HG03025 (cell line): Measurements from ENCODE around the gene PROK2.

ENCODE experiments used
- ATAC-seq: cut with Tn5 transposase; IDR thresholded peaks from one replicate; pipeline ENCODE4 v1.9.1; 2021; ENCODE audit warnings: mild to moderate bottlenecking, moderate library complexity; ENCODE audit not compliant: unreplicated experiment, low FRiP score

PROK2 gene

DNA sequence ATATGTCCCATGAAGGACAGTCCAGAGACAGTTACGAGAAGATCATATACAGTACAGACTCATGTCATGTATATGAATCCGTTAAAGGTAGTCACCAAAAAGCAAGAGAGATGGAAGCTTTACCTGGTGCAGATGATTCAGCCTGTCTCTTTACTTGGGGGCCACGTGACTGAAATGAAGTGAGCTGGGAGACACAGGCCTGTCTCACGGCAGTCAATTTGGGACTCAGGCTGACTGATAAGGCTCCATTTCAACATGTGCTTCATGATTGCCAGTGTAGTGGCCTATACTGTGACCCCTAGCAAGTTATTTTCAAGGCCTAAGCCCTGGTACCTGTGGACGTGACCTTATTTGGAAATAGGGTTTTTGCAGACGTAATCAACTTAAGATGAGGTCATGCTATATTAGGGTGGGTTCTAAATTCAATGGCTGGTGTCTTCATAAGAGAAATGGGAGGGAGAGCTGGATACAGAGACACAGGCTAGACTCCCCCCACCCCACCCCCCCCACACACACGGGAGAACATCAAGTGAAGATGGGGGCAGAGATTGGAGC, 3.0 kb upstream of the PROK2 start:
- ATAC-seq: no peak

DNA sequence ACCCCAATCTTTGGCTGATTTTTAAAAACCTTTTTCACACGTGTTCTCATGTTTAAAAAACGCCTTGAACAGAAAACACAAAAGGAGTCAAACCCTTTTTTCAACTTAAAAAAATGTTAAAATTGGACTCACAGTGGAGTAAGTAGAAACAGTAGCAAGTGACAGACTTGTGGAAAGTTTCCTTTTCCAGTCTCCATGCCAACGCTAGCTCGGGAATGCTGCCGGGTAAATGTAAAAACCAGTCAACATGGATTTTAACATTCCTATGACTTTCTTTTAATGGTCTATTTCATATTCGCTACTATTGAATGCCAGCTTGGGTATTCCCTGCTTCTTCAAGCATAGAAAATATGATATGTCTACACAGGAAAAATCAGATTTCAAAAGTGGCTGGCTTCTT, 1.6 kb upstream of the PROK2 start:
- no peak for ATAC-seq

DNA sequence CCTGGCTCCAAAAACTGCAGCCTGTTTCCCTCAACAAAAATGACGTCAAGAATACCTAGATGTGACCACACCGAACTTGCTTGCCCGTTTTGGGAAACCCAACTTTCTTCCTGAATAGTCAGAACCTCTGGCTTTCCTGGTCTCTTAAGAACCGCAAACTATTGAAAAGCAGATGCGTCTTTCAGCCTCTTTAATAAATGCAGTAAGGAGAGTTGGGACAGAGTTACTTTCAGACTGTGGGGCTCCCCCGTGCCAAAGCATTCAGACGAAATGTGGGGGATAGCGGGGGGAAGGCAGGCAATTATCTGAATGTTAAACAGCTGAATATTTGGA, 1.2 kb upstream of the PROK2 start:
- ATAC-seq: no peak

DNA sequence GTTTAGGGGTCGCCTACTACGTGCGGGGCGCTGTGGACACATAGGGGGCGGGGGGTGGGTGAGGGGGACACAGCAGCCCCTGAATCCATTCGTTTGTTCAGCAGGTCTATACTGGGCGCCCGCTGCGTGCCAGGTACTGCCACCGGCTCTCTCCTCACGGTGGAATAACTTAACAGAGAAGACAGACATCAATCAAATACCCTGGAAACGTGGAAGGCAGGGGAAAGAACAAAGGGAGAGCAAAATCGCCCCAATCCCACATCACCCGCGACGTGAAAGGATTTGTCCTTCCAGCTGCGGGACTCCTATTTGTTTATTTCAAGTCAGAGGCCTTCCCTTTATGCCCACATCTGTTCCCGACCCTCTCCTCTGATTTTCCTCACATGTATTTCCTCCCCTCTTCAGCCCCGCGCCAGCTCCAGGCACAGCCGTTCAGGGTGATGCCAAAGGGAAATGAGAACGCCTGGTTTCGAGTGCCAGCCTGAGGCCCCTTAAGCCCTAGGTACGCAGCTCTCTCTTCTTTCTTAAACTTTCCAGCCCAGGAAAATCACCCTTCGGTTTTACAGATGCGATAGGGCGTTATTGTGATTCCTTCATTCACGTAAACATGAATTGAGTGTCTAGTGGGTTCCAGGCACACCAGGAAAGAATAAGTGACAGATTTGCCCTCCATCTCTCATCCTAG, 726 bp upstream of the PROK2 start:
- no peak for ATAC-seq

DNA sequence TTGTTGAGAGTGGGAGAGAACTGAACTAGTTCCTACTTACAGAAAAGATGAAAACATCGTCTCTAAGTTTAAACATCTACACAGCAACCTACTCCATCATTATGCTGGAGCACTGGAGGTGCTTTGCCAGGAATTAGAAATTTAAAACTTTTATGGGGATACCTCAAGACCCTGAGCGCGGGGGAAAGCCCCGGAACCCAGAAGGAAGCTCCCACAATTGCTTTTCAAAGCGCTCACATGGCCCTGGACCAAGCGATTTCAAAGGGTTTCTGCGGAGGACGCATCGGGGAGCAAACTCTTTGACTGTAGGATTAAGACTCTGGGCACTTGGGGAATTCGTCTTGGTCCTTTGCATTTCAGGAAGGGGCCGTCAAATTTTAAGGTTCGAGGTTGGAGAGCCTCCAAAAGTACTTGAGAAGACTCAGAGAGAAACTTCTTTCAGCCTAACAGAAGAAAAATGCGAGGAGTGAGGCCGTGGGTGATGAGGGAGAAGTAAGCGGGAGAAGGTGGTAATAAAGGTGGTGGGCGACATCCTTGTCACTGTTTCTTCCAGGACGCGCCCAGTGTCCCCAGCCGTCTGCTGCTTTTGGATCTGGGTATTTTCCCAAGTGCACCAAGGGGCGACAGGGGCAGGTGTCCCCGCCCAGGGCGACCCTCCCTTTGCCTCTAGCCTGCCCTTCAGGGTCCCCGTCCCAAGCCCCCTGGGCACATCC, 591 bp downstream of the PROK2 start:
- ATAC-seq: no peak

DNA sequence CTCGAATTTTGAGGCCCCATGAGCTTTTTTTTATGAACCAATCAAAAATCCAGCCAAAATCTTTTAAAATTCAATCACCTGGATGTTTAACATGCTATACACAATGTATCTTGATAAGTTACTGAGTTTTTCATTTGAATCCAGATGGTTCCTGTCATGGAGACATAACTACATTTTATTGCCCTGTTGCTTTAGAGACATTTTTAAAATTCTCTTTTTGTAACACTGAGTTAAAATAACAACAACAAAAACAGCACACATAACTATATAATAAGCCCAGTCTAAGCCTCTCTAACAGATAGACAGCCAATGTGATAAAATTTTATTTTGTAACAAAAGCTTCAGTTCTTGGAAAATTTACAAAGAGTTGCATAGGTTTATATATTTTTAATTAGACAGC, 1.8 kb downstream of the PROK2 start:
- ATAC-seq: no peak

DNA sequence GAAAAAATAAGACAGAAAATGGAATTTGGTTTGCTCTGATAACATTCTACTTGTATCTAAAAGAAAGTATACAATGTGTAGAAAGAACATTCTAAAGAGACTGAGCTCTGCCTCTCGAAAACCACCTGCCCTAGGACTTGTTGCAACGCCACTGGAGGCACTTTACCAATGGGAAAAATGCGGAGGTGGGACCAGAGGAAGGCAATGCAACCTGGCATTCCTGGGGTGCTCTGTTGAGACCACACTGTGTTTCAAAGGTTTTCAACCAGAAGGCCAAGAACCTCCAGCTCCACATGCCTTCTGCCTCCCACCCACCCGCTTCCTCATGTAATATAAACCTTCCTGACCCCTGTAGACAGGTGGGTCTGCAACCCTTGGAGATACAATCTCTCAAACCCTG, 4.5 kb downstream of the PROK2 start:
- no peak for ATAC-seq

DNA sequence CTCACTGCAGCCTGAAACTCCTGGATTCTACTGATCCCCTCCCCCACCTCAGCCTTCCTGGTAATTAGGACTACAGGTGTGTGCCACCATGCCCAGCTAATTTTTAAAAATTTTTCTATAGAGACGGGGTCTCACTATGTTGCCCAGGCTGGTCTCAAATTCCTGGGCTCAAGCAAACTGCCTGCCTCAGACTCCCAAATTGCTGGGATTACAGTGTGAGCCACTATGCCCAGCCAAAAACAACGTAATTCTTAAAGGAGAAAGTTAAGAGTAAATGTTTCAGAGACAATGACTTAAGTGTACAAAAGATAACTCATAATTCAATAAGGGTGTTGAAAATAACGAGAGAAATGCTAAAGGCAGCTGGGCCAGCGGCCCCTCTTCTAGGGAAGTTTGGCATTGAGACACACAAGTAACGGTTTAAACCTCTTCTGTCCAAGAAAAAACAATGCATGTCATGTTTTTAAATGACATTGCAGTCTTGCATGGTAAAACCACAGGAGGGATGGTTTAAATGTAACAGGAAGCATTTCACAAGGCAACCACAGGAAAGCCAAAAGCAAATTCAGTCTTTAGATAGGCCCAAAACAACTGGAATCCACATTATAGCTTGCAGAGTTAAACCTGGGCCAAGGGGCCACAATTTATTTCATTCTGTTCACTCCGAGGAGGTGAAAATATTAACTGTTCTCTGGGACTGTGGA, 5.1 kb downstream of the PROK2 start:
- ATAC-seq: no peak

DNA sequence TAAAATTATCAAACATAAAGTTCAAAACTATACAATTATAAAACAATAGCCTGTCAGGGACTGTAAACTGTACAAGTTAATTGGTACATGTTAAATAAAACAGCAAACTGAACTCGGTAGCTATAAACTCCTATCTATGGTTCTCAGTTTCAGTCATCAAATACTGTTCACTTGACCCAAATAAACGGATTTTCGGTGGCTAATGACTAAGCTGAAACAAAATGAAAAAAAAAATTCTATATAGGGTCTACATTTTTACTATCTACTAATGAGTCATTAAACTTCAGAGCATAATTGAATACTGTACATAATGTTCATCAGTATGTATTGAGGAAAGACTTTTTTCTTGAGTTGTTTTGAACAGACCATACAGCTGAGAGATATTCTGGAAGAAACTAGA, 6.6 kb downstream of the PROK2 start:
- ATAC-seq: no peak

DNA sequence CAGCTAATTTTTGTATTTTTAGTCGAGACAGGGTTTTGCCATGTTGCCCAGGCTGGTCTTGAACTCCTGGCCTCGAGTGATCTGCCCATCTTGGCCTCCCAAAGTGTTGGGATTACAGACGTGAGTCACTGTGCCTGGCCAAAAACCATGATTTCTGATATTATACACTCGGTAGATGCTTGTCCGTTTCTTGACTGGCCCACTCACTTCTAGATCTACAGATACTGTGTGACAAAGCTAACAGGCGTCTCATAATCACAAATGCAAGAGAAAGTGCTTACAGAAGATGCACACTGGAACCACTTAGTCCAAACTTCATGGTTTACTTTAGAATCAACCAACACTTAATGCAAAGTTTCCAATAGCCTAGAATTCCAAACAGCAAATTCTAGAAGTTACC, 8.4 kb downstream of the PROK2 start:
- ATAC-seq: no peak

DNA sequence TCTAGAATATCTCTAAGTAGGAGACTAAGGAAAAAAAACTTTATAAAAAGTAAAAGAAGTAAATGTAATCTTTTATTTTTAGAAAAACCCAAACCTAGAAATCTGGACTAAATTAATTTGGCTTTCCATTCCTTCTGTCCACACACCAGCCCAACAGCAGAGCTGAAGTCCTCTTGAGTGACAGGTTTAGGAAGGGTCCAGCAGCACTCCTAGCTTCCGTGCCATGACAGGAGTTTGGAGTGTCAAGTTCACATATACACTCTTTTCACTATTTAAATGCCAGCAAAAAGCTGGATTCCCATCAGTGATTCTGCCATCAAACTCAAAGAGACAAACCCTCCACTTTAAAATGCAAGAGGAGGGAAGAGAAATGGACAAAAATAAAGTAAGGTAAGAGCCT, 13.1 kb downstream of the PROK2 start:
- no peak for ATAC-seq

DNA sequence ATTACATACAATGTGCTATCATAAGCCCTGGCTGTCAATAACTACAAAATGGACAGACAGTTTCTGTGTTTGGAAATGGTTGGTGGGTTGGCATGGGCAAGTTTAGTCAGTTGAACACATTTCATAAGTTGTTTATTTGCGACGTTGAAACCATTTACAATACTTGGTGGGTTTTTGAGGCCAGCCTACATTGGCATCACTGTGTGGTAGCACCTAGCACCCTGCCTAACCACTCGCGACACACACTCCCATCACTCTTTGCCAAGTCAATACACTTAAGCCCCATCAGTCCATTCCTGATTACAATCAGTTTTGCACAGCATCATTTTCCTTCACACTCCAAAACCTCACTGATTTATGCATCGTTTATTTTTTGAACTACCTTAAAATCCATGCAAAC, 13.8 kb downstream of the PROK2 start:
- no peak for ATAC-seq

DNA sequence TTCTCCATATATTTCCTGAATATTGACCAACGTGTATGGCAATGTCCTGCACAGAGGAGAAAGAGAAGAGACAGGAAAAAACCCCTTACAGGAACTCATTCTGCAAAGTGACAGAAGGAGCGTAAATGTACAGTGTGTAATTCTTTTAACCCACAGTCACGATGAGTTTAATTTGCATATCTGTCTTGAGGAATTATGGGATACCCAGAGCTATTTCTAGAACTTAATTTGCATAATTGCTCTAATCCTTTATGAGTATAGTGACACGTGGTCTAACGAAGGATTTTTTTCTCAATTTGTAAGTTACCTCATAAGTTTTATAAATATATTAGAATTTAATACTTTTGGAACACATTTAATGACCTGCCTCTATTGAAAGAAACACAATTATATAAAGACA, 21.5 kb downstream of the PROK2 start:
- no peak for ATAC-seq

DNA sequence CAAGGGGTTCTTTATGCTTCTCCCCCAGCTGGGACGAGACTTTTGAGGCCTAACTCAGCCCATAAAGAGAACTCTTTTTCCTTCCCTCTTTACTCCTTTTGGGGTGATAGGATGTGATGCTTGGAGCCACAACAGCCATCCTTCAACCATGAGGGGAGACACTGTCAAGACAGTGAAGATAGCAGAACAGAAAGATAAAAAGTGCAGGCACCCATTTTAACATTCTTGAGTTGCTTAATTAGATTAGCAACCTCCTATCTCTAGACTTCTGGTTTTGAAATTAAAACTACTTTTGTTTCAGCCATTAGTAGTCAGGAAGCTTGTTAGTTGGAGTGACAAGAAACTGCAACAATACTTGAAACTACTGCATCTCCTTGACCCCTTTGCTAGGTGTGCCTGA, 24.8 kb downstream of the PROK2 start:
- ATAC-seq: no peak

DNA sequence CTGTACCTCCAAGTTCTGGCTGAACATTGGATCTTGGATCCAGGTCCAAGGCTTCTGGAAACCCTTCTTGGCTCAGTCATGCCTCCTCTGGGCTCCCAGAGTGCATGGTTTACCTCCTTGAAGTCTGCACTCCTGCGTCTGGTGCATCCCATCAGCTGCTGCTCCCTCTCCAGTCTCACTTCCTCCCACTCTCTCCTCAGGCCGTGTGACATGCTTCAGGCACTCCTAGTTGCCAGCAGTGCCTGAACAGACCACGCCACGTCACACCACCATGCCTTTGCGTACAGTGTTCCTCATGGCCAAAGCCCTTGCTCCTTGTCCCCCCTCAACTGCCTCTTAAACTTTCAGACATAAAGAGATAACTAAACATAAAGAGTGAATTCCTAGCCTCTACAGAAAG, 25.5 kb downstream of the PROK2 start:
- ATAC-seq: no peak

DNA sequence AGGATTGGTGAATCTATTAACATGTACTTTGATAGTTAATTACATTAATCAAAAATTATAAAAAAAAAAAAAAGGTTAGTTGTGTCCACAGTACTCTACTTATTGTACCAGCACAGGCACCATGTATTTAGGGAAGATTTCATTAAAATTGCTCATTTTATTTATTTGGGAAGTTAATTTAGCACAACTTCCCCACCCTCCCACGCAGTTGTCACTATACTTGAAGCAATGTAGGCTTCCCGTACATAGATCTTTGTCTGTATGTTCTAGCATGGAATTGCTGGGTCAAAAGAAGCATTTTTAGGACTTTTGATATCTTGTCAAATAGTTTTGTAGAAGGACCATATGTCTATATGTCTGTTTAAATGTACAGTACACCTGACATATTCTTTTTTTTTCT, 26.9 kb downstream of the PROK2 start:
- no peak for ATAC-seq

DNA sequence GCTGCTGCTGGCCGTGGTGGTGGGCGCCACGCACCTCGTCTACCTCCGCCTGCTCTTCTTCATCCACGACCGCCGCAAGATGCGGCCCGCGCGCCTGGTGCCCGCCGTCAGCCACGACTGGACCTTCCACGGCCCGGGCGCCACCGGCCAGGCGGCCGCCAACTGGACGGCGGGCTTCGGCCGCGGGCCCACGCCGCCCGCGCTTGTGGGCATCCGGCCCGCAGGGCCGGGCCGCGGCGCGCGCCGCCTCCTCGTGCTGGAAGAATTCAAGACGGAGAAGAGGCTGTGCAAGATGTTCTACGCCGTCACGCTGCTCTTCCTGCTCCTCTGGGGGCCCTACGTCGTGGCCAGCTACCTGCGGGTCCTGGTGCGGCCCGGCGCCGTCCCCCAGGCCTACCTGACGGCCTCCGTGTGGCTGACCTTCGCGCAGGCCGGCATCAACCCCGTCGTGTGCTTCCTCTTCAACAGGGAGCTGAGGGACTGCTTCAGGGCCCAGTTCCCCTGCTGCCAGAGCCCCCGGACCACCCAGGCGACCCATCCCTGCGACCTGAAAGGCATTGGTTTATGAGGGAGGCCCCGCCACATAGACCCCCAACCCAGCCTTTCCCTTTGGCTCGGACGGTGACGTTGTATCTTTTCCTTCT, 30.2 kb downstream of the PROK2 start:
- no peak for ATAC-seq

DNA sequence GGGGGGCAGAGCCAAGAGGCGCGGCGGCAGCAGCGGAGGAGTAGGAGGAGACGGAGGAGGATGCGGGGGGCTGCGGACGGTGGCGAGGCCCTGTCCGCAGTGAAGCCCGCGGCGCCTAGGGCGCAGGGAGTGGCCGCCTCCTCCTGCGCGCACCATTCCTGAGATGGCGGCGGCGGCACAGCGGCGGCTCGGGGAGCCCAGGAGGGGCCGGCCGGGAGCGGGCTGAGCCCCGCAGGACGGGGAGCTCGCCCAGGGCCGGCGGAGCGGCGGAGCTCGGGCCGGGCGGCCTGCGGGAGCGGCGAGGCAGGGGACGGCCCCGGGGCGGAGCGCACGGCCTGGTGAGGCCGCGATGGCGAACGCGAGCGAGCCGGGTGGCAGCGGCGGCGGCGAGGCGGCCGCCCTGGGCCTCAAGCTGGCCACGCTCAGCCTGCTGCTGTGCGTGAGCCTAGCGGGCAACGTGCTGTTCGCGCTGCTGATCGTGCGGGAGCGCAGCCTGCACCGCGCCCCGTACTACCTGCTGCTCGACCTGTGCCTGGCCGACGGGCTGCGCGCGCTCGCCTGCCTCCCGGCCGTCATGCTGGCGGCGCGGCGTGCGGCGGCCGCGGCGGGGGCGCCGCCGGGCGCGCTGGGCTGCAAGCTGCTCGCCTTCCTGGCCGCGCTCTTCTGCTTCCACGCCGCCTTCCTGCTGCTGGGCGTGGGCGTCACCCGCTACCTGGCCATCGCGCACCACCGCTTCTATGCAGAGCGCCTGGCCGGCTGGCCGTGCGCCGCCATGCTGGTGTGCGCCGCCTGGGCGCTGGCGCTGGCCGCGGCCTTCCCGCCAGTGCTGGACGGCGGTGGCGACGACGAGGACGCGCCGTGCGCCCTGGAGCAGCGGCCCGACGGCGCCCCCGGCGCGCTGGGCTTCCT, 31.0 kb downstream of the PROK2 start, which contains the start of gene GPR27:
Gene GPR27, plus strand, starts transcription at position 155 of the 909 bp plus-strand sequence. Its CDS starts 195 bp downstream, at position 350.
- ATAC-seq: no peak

DNA sequence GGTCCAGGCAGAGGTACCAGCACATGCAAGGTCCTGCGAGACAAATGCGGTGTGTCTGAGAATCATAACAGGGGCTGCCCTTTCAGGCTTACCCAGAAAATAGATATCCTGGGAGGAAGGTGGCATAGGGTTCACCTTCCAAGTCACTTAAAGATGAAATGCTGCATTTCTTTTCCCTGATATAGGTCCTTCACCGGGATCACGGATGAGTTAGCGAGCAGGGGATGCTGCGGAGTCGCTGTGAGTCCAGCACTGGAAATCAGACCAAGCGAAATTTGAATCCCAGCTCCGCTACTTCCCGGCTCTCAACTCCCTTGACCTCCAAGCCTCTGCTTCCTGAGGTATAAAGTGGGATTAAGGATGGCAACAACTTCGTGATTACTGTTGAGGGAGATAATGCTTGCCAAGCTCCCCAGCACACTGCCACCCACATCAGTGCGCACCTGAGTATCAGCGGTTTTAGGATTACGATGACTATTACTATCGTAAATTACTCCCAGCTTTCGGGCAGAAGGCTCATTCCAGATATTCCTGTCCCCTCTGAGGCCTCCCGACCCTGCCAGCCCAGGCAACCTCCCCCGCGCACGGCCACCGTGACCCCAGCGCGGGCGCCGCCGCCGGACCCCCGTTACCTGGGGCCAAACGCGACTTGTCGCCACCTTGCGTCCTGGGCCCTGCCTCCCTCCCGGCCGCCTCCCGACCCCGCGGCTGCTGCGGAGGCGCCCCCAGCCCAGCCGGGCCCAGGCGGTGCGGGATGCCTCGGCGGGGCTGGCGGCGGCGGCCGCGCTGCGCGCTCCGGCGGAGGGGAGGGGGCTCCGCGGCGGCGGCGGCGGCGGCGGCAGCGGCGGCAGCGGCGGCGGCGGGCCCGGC, 31.9 kb downstream of the PROK2 start:
- ATAC-seq: no peak
